AG04450 (cell line): ENCODE data around the gene SYMPK. TPM values are rescaled to one million over a fixed set of nuclear protein-coding genes. Genes with fewer than 3 reads are reported as not detected.

Experiments
- CTCF ChIA-PET: fragments of 300-600, 350-600 bp; formaldehyde crosslinking; extraction: SDS; loops from one replicate; lab custom pipeline; 2022; ENCODE audit warnings: antibody characterized with exemption, inconsistent platforms; lab: Charles Lee
- POLR2A ChIA-PET: fragments of 350-600 bp; formaldehyde crosslinking; extraction: SDS; loops from one replicate; lab custom pipeline; 2021; ENCODE audit warnings: antibody characterized with exemption, inconsistent platforms; lab: Yijun Ruan, JAX
- DNase-seq: peaks from one replicate; pipeline ENCODE4 v3.0.0-alpha.2; 2011; ENCODE audit warnings: low read depth, low spot score
- H3K27ac ChIP-seq: one replicate; pipeline ENCODE4 v1.5.1; 2012; ENCODE audit warnings: low read depth, low read length, control low read depth
- H3K27me3 ChIP-seq: one replicate; pipeline ENCODE4 v1.6.0; 2012; ENCODE audit warnings: low read length; ENCODE audit not compliant: control insufficient read depth, insufficient read depth
- H3K4me3 ChIP-seq: 2 replicates; pipeline ENCODE4 v1.5.1; 2011; ENCODE audit warnings: mild to moderate bottlenecking, low read depth, low read length, control low read depth
- H3K9me3 ChIP-seq: 2 replicates; pipeline ENCODE4 v1.5.1; 2012; ENCODE audit warnings: low read length; ENCODE audit not compliant: control insufficient read depth, insufficient read depth
- polyA plus RNA-seq: library from polyadenylated mRNA; depleted of rRNA; stranded (reverse); fragments of >200 nt; gene quantifications from 2 replicates; pipeline ENCODE4 v1.2.3, GENCODE V29; 2011
- TF ChIP-seq, protein P1 (sequence below): IDR thresholded peaks from 2 replicates; pipeline ENCODE4 v1.5.1; 2011; ENCODE audit warnings: low read depth, low read length, control low read depth, inconsistent platforms

Gene SYMPK
- polyA plus RNA-seq, 1 experiment, result 63.1 TPM

DNA sequence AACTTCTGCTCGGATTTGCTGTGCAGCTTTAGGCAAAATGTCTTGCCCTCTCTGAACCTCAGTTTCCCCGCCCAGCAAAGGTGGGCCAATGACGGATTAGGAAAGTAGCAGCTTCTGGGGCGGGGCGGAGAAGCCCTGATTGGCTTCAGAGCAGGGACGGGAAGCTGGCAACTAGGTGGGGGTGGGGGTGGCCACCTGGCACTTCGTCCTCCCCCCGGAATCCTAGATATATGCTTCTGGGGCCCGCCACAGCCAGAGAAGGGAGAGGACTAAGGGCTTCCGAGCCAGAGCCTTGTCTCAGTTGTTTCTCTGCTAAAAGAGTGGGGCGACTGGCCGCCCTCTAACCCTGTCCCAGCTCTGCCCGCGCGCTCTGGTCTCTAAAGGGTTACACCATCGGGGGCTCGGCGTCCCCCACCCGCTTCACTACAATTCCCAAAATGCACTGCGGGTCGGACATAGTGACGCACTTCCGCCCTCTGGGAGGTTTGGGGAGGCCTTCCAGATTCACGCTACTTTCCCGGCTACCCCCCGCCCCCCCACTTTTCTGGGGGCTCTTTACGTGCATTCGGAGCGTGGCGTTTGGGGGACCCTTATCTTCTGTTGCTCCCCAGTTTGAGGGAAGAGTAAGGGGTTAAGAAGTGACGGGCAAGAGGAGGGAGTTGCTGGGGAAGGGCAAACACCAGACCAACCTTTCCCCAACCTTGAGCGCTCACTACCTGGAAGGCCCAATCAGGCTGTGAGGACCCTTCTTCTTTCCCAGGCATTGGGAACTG lies 23.7 kb upstream of the SYMPK start:
- TF ChIP-seq, protein P1, sequence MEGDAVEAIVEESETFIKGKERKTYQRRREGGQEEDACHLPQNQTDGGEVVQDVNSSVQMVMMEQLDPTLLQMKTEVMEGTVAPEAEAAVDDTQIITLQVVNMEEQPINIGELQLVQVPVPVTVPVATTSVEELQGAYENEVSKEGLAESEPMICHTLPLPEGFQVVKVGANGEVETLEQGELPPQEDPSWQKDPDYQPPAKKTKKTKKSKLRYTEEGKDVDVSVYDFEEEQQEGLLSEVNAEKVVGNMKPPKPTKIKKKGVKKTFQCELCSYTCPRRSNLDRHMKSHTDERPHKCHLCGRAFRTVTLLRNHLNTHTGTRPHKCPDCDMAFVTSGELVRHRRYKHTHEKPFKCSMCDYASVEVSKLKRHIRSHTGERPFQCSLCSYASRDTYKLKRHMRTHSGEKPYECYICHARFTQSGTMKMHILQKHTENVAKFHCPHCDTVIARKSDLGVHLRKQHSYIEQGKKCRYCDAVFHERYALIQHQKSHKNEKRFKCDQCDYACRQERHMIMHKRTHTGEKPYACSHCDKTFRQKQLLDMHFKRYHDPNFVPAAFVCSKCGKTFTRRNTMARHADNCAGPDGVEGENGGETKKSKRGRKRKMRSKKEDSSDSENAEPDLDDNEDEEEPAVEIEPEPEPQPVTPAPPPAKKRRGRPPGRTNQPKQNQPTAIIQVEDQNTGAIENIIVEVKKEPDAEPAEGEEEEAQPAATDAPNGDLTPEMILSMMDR, result no peak
- POLR2A ChIA-PET, result interaction anchor here (1.0 to 1.1 kb wide), 3 partner anchors 16 to 116 kb away, joined by 6 to 8 read pairs (median 8); partner anchors contain the start of gene MYPOP
- peak overlapping the region; percentile 91 for H3K27ac ChIP-seq

DNA sequence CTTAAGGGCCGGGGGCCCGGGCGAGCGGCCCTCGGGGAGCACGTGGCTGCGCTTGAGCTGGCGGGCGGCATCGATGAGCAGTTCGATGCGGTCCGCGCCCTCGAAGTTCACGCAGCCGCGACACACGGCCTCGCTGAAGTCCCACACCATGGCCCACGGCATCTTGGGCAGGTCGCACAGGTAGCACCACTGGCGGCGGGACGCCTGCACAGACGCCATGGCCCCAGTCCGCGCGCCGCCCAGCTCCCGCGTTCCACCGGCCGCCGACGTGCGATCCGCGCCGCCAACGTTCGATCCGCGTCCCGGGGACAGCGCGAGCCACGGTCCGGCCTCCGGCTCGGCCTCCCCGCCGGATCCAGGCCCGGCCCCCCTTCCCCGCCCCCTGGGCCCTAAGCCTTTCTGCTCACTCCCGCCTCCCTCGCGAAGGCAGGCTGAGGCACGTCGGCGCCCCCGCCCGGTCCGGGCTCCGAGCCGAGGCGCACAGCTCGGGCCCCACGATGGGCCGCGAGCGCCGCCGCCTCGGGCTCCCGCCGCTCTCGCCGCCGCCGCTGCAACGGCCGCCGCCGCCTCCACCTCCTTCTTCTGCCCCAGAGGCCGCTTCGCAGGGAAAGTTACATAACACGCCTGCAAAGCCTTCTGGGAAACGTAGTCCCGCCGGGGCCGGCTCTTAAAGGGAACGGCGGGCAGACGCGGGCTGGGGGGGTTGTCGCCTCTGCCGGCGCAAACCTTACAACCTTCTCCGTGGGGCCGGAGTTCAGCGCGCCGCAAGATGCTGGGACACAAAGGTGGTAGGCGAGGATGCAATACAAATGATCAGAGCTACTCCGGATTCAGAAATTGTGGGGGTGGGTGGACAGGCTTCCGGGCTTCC lies 22.8 kb upstream of the SYMPK start, which contains the start of gene IRF2BP1:
IRF2BP1 (minus strand) TSS at position 586 of the 871 bp plus-strand sequence; CDS start at position 219, 367 bp downstream.
- POLR2A ChIA-PET, result interaction anchor here (1.0 to 1.4 kb wide), 4 partner anchors 17 to 115 kb away, joined by 6 to 8 read pairs (median 7); partner anchors contain the start of genes MYPOP and SYMPK
- H3K9me3 ChIP-seq, result peaks cover 6% of the 10 kb centered on the region; the same call in 1 of the 2 replicates
- H3K4me3 ChIP-seq, result peak within 1 kb of the TSS; percentile 73
- peak within 1 kb of the TSS; percentile 91 for H3K27ac ChIP-seq
- TF ChIP-seq, protein P1, result no peak
- DNase-seq, result peak; percentile 81
- CTCF ChIA-PET, result no interaction called here
- H3K27me3 ChIP-seq, result no peaks in the 10 kb centered on the region

More for the DNA sequence above, 23.7 kb upstream of the SYMPK start:
- Histone ChIP-seq H3K27me3 (no peaks in the 10 kb centered on the region), H3K4me3 (peak overlapping the region; percentile 73), H3K9me3 (peaks cover 6% of the 10 kb centered on the region; the same call in 1 of the 2 replicates)
- DNase-seq, result peak; percentile 73
- CTCF ChIA-PET, result no interaction called here

GRCh38 chr19:45884682-45885555 lies 22.0 kb upstream of the SYMPK start:
- POLR2A ChIA-PET, result interaction anchor here (1.4 kb wide), 1 partner anchor 22 kb away, joined by 6 read pairs; the partner anchor contains the start of gene SYMPK
- H3K9me3 ChIP-seq, result peaks cover 6% of the 10 kb centered on the region; the same call in 1 of the 2 replicates
- peak overlapping the region; percentile 73 for H3K4me3 ChIP-seq
- CTCF ChIA-PET, result interaction anchor here (0.6 to 0.8 kb wide), 3 partner anchors 18 to 116 kb away, joined by 3 to 7 read pairs (median 3); partner anchors contain the start of genes FOXA3, MYPOP, SIX5 and SYMPK
- no peak overlapping the region for H3K27ac ChIP-seq
- DNase-seq, result no peak
- TF ChIP-seq, protein P1, result no peak
- H3K27me3 ChIP-seq, result no peaks in the 10 kb centered on the region

DNA sequence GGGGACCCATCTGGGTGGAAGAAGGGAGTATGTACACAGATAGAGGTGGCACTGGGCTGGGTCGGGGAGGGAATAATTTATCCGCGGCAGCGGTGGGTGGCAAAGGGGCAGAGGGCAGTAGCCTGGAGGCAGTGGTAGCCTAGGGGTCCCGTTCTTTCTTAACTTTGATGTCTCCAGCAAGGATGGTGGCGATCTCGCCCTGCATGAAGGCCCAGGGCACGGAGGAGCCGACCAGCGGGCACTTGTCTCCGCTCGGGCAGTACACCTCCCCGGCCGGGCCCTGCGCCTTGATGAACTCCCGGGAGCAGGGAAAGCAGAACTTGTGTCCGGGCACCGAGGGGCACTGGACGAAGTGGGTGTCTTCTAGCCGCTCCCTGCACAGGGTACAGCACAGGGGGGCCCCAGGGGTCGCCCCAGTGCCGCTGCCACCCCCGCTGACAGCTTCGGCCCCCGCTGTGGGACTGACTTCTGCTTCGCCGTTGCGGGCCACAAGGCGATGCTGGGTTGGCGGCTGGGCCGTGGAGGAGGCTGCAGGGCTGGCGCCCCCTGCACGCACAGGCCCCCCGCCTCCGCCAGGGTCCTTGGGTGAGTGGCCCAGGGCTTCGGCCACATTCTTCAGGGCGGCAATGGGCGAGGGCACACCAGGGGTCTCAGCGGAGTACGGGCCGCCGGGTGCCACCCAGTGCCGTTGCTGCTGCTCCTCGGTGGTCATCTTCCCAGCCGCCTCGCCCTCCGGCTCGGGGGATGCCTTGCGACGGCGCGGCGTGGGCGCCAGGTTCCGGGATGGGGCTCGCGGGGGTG lies 21.1 kb upstream of the SYMPK start:
- DNase-seq, result no peak
- H3K27me3 ChIP-seq, result no peaks in the 10 kb centered on the region

More for the DNA sequence above, 21.1 kb upstream of the SYMPK start:
- H3K9me3 ChIP-seq, result peaks cover 6% of the 10 kb centered on the region; the same call in 1 of the 2 replicates
- no peak overlapping the region for H3K4me3 ChIP-seq
- CTCF ChIA-PET, result interaction anchor here (0.6 to 2.5 kb wide), 4 partner anchors 19 to 115 kb away, joined by 3 to 22 read pairs (median 5); partner anchors contain the start of genes FOXA3, MYPOP, SIX5 and SYMPK
- POLR2A ChIA-PET, result interaction anchor here (1.4 kb wide), 1 partner anchor 21 kb away, joined by 6 read pairs; the partner anchor contains the start of gene SYMPK
- no peak overlapping the region for H3K27ac ChIP-seq
- TF ChIP-seq, protein P1, result no peak
